ENCODE results near the gene FAM13A.

Gene FAM13A

DNA sequence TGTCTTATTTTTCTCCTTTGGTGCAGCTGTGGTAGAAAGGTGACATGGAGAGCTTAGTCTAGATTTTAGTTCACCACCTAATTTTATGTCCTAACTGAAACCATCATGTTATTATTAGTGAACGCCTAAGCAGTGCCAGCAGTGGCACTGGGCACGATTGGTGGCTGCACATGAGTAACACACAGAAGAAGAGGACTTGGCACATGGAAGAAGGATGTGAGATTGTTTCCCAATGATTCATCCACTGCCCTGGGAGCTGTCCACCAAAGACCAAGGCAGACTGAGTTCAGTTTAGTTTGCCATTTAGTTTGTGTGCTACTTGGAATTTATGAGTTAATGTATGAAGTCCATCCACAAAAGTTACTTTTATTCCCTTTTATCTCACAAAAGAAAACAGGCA is 291.3 kb downstream of the FAM13A start:
- H3K9me2 ChIP-seq (replicated peaks; ENCODE audit: insufficient read depth, low read length), result no peaks in the 10 kb centered on the region
- H3K4me1 ChIP-seq (ENCODE audit: low read length), result 0 out of 2 replicates have a peak, but pooled peaks cover 3% of the 10 kb centered on the region
- no peak overlapping the region for H3K4me2 ChIP-seq (ENCODE audit: low read depth, low read length)
- no peak overlapping the region for H3K9ac ChIP-seq (ENCODE audit: low read length)
- H3K27me3 ChIP-seq (replicated peaks; ENCODE audit: insufficient read depth, low read length), result no peaks in the 10 kb centered on the region
- no peak overlapping the region for H3K4me3 ChIP-seq (ENCODE audit: low read length)
- no peaks in the 10 kb centered on the region for H3F3A ChIP-seq (ENCODE audit: insufficient read depth, low read length)
- TF ChIP-seq EZH2phosphoT487 (IDR thresholded peaks at IDR 0.05; ENCODE audit: low read length) (no peak), EZH2 (optimal IDR thresholded peaks at IDR 0.05; ENCODE audit: low read depth, low read length) (no peak)
- TF ChIP-seq, protein P1, sequence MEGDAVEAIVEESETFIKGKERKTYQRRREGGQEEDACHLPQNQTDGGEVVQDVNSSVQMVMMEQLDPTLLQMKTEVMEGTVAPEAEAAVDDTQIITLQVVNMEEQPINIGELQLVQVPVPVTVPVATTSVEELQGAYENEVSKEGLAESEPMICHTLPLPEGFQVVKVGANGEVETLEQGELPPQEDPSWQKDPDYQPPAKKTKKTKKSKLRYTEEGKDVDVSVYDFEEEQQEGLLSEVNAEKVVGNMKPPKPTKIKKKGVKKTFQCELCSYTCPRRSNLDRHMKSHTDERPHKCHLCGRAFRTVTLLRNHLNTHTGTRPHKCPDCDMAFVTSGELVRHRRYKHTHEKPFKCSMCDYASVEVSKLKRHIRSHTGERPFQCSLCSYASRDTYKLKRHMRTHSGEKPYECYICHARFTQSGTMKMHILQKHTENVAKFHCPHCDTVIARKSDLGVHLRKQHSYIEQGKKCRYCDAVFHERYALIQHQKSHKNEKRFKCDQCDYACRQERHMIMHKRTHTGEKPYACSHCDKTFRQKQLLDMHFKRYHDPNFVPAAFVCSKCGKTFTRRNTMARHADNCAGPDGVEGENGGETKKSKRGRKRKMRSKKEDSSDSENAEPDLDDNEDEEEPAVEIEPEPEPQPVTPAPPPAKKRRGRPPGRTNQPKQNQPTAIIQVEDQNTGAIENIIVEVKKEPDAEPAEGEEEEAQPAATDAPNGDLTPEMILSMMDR (IDR thresholded peaks at IDR 0.05; ENCODE audit: low read length), result no peak
- H4K20me1 ChIP-seq (ENCODE audit: insufficient read depth, low read length), result no peaks in the 10 kb centered on the region
- H3K27ac ChIP-seq (ENCODE audit: low read length), result no peak overlapping the region
- no peak overlapping the region for H2AFZ ChIP-seq (ENCODE audit: low read length)
- no peak for DNase-seq
- no peaks in the 10 kb centered on the region for H3K9me3 ChIP-seq (replicated peaks; ENCODE audit: insufficient read depth, low read length)
- H3K36me3 ChIP-seq (replicated peaks; ENCODE audit: insufficient read depth, low read length), result no peaks in the 10 kb centered on the region
- H3K79me2 ChIP-seq (ENCODE audit: low read length), result no peaks in the 10 kb centered on the region

DNA sequence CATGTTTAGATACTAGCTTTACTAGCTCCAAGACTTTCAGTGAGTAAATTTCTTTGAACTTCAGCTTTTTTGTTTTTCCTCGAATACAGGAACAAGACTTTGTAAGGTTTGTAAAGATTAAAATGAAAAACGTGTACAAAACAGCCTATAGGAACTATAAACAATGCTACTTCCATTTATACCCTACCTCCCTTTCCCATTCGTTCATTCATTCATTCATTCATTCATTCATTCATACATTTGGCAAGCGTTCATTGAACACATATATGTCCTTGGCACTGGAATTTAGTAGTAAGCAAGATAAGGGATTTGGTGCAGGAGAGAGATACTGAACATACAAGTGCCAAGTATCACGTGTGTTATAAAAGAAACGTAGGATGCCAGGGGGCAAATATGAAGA is 293.9 kb downstream of the FAM13A start:
- no peak overlapping the region for H3K9ac ChIP-seq (ENCODE audit: low read length)
- H3K79me2 ChIP-seq (ENCODE audit: low read length), result no peaks in the 10 kb centered on the region
- no peak for TF ChIP-seq EZH2 (optimal IDR thresholded peaks at IDR 0.05; ENCODE audit: low read depth, low read length)
- TF ChIP-seq EZH2phosphoT487 (IDR thresholded peaks at IDR 0.05; ENCODE audit: low read length), result no peak
- TF ChIP-seq, protein P1 (IDR thresholded peaks at IDR 0.05; ENCODE audit: low read length), result no peak
- no peak overlapping the region for H2AFZ ChIP-seq (ENCODE audit: low read length)
- no peak for DNase-seq
- no peaks in the 10 kb centered on the region for H3K27me3 ChIP-seq (replicated peaks; ENCODE audit: insufficient read depth, low read length)
- 0 out of 2 replicates have a peak, but pooled peaks cover 3% of the 10 kb centered on the region for H3K4me1 ChIP-seq (ENCODE audit: low read length)
- H3K27ac ChIP-seq (ENCODE audit: low read length), result no peak overlapping the region
- H3K4me2 ChIP-seq (ENCODE audit: low read depth, low read length), result no peak overlapping the region
- H3K36me3 ChIP-seq (replicated peaks; ENCODE audit: insufficient read depth, low read length), result no peaks in the 10 kb centered on the region
- H3K4me3 ChIP-seq (ENCODE audit: low read length), result no peak overlapping the region
- no peaks in the 10 kb centered on the region for H3F3A ChIP-seq (ENCODE audit: insufficient read depth, low read length)
- no peaks in the 10 kb centered on the region for H4K20me1 ChIP-seq (ENCODE audit: insufficient read depth, low read length)
- H3K9me2 ChIP-seq (replicated peaks; ENCODE audit: insufficient read depth, low read length), result no peaks in the 10 kb centered on the region
- no peaks in the 10 kb centered on the region for H3K9me3 ChIP-seq (replicated peaks; ENCODE audit: insufficient read depth, low read length)

DNA sequence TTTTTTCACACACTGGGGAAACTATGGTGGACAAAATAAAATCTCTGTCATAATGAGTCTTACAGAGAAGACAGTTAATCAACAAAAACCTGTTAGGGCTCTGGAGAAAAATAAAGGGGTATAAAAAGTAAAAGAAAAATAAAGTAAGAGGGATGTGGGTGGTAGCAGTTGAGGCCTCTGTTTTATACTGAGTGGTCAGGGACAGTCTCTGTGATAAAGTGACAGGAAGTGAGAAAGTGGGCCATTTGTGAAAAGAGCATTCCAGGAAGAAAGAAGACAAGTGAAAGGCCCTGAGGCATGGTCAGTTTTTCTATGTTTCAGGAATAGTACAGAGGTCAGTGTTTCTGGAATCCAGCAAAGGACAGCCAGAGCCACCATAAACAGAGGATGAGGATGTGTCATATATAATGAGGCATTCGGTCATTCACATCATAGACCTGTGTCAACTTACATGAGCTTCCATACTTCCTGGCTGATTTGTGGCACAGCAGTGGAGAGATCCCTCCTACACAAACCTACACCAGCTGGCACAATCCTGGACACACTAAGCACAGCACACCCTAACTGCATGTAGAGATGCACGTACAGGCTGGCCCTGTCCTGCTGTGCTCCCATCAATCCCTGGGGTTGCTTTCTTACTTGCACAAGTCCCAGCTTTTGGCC is 295.0 kb downstream of the FAM13A start:
- Histone ChIP-seq H3K79me2 (ENCODE audit: low read length) (no peaks in the 10 kb centered on the region), H4K20me1 (ENCODE audit: insufficient read depth, low read length) (no peaks in the 10 kb centered on the region), H3K4me2 (ENCODE audit: low read depth, low read length) (no peak overlapping the region), H3K4me3 (ENCODE audit: low read length) (no peak overlapping the region), H2AFZ (ENCODE audit: low read length) (no peak overlapping the region), H3K9me2 (replicated peaks; ENCODE audit: insufficient read depth, low read length) (no peaks in the 10 kb centered on the region), H3K27me3 (replicated peaks; ENCODE audit: insufficient read depth, low read length) (no peaks in the 10 kb centered on the region), H3K9me3 (replicated peaks; ENCODE audit: insufficient read depth, low read length) (no peaks in the 10 kb centered on the region), H3K9ac (ENCODE audit: low read length) (no peak overlapping the region), H3K36me3 (replicated peaks; ENCODE audit: insufficient read depth, low read length) (no peaks in the 10 kb centered on the region), H3F3A (ENCODE audit: insufficient read depth, low read length) (no peaks in the 10 kb centered on the region), H3K4me1 (ENCODE audit: low read length) (0 out of 2 replicates have a peak, but pooled peaks cover 3% of the 10 kb centered on the region), H3K27ac (ENCODE audit: low read length) (no peak overlapping the region)
- TF ChIP-seq, protein P1 (IDR thresholded peaks at IDR 0.05; ENCODE audit: low read length), result no peak
- TF ChIP-seq EZH2phosphoT487 (IDR thresholded peaks at IDR 0.05; ENCODE audit: low read length) (no peak), EZH2 (optimal IDR thresholded peaks at IDR 0.05; ENCODE audit: low read depth, low read length) (no peak)
- no peak for DNase-seq

Measured in MM.1S (cell line).